Measurements from ENCODE around the gene CNDP1. TPM values are rescaled to one million over a fixed set of nuclear protein-coding genes. Genes with fewer than 3 reads are reported as not detected.

CNDP1 gene
- polyA plus RNA-seq, 4 donors: 0.13 to 11.9 (median 6.5) TPM

DNA sequence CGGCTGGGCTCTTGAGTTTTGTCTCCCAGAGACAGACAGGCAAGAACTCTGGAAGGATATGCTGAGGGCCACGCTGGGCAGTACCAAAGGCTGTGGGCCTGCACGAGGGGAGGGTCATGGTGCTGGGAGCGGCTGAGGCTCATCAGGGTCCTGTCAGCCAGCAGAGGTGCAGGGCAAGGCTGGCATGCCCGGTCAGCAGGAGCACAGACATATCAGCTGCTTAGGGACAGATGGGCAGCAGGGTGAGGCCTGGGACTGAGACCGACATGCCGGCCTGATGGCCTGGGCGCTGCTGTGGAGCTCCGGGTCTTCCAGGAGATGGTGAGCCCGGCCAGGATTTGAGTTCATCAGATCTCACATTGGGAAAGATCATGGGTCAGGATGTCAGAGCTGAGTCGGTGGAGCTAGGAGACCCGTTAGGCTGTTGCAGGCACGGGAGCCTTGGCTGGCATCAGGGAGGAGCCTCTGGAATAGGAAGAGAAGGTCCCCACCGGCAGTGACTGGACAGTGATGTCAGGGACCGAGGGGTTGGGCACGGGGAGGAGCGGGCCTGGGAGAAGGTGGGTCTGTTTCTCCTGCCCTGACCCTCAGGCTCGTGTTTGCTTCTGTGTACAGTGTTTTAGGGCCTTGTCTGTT is 19.3 kb upstream of the CNDP1 start:
- Histone ChIP-seq H3K4me3 (ENCODE audit: low read depth in 1 of 3, low read length in 3 of 3) (no peak overlapping the region), H3K36me3 (ENCODE audit: control insufficient read depth in 3 of 3, insufficient read depth in 2 of 3, low read depth in 1 of 3, low read length in 3 of 3) (peaks cover 39 to 93% (median 54%) of the 10 kb centered on the region in 3 donors), H3K4me1 (ENCODE audit: control insufficient read depth in 3 of 3, insufficient read depth in 2 of 3, low read depth in 1 of 3, low read length in 2 of 3) (peaks cover 0 to 14% (median 8%) of the 10 kb centered on the region in 3 donors), H3K27ac (ENCODE audit: low read depth in 1 of 3, low read length in 2 of 3) (peak overlapping the region in 1 of 3 donors; percentile 6), H3K9me3 (ENCODE audit: control insufficient read depth in 2 of 2, insufficient read depth in 1 of 2, low read depth in 1 of 2, low read length in 1 of 2) (peaks cover 0 to under 1% of the 10 kb centered on the region in 2 donors), H3K27me3 (ENCODE audit: control insufficient read depth in 3 of 3, insufficient read depth in 3 of 3, low read length in 3 of 3) (no peaks in the 10 kb centered on the region)
- WGBS, 3 donors: 82 to 92% (median 84%) methylated on average over 18 of the region's 18 CpGs
- no peak for FAIRE-seq
- DNase-seq: no peak

DNA sequence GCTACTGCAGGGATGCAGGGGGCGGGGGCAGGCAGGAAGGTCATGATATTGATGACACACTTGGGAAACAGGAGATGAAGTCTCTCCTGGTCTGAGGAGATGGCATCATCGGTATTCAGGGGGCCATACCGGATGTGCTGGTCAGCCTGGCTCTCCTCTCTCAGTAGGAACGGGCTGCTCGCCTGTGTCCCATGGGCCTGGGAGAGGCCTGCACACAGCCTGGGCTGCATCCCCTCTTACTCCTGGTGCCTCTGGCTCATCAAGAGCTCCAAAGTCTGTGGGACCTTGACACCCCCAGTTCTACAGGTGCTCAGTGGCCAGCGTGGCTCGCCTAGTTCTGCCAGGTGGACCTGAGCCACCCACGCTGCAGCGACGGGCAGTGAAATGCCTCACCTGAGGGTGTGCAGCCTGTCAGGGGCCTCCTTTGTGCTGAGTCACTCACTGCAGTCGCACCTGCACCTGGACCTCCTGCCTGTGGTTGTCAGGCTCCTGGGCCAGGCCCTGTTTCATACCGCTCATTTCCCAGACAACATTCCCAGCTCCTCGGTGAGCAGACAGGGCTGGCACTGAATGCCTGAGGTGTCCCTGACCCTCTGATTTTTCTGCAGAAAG is 18.6 kb upstream of the CNDP1 start:
- FAIRE-seq (no peak), DNase-seq (peak in 1 of 2 donors; percentile 52)
- Histone ChIP-seq H3K4me3 (ENCODE audit: low read depth in 1 of 3, low read length in 3 of 3) (no peak overlapping the region), H3K27me3 (ENCODE audit: control insufficient read depth in 3 of 3, insufficient read depth in 3 of 3, low read length in 3 of 3) (no peaks in the 10 kb centered on the region), H3K4me1 (ENCODE audit: control insufficient read depth in 3 of 3, insufficient read depth in 2 of 3, low read depth in 1 of 3, low read length in 2 of 3) (peaks cover 0 to 13% (median 7%) of the 10 kb centered on the region in 3 donors), H3K36me3 (ENCODE audit: control insufficient read depth in 3 of 3, insufficient read depth in 2 of 3, low read depth in 1 of 3, low read length in 3 of 3) (peaks cover 35 to 93% (median 49%) of the 10 kb centered on the region in 3 donors), H3K9me3 (ENCODE audit: control insufficient read depth in 2 of 2, insufficient read depth in 1 of 2, low read depth in 1 of 2, low read length in 1 of 2) (peaks cover 0 to 4% of the 10 kb centered on the region in 2 donors), H3K27ac (ENCODE audit: low read depth in 1 of 3, low read length in 2 of 3) (peak overlapping the region in 1 of 3 donors; percentile 6)
- 48 to 80% (median 59%) methylated on average over 13 of the region's 13 CpGs for WGBS, 3 donors

DNA sequence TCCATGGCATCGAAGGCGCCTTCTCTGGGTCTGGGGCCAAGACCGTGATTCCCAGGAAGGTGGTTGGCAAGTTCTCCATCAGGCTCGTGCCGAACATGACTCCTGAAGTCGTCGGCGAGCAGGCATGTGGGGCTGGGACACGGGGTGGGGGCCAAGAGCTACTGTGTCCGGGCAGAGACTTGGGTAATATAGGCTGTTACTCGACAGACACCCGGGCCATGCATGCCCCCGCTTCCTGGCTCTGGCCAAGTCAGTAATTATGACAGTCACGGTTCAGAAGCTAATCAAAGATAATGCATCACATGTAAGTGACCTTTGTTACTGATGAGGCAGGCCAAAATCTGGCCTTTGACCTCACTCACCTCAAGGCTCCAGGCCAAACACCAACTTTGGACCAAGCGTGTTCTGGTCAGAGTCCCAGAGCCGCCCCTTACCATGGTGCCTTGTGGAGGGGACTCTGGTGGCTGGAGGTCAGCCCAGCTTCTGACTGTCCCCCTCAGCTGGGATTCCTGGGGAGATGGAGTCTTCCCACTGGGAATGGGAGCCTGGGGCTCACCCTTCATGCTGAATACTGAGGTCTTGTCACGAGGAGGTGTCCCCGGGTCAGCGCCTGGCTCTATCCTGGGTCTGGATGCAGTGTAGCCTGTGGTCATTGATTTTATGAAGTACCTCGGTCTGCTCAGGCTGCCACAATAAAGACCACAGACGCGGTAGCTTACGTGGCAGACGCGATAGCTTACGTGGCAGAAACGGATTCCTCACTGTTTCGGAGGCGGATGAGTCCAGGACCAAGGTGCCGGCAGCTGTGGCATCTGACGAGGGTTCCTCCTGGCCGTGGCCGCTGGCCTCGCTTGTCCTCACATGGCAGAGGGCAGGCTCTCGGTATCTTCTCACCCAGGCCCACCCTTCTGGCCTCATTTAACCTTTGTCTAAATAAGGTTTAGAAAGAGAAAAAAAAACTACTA is 17.7 kb upstream of the CNDP1 start:
- no peak overlapping the region for H3K4me3 ChIP-seq (ENCODE audit: low read depth in 1 of 3, low read length in 3 of 3)
- H3K9me3 ChIP-seq (ENCODE audit: control insufficient read depth in 2 of 2, insufficient read depth in 1 of 2, low read depth in 1 of 2, low read length in 1 of 2): peaks cover 0 to 4% of the 10 kb centered on the region in 2 donors
- FAIRE-seq (no peak), DNase-seq (no peak)
- H3K4me1 ChIP-seq (ENCODE audit: control insufficient read depth in 3 of 3, insufficient read depth in 2 of 3, low read depth in 1 of 3, low read length in 2 of 3): peaks cover 0 to 13% (median 7%) of the 10 kb centered on the region in 3 donors
- no peaks in the 10 kb centered on the region for H3K27me3 ChIP-seq (ENCODE audit: control insufficient read depth in 3 of 3, insufficient read depth in 3 of 3, low read length in 3 of 3)
- H3K36me3 ChIP-seq (ENCODE audit: control insufficient read depth in 3 of 3, insufficient read depth in 2 of 3, low read depth in 1 of 3, low read length in 3 of 3): peaks cover 31 to 93% (median 45%) of the 10 kb centered on the region in 3 donors
- peak overlapping the region in 2 of 3 donors; percentile 29 to 69 for H3K27ac ChIP-seq (ENCODE audit: low read depth in 1 of 3, low read length in 2 of 3)
- 81 to 91% (median 86%) methylated on average over 35 of the region's 35 CpGs for WGBS, 3 donors

DNA sequence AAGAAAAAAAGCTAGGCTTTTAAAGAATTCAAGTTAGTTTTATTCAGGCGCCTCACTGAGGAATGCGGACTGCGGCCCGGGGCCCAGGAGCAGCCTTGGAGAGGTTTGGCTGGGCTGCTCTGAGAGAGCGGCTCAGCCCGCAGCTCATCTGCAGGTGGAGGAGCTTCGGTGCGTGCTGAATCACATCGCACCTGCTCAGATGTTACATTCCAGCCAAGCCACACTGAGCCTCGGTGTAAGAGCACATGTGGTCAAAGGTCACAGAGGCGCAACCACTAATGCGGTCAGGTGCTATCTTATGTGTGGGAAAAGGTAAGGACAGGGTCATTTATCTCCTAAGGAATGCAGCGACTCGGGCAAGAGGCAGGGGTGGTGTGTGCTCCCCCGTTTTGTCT is 17.1 kb upstream of the CNDP1 start:
- Histone ChIP-seq H3K4me3 (ENCODE audit: low read depth in 1 of 3, low read length in 3 of 3) (no peak overlapping the region), H3K27me3 (ENCODE audit: control insufficient read depth in 3 of 3, insufficient read depth in 3 of 3, low read length in 3 of 3) (no peaks in the 10 kb centered on the region), H3K4me1 (ENCODE audit: control insufficient read depth in 3 of 3, insufficient read depth in 2 of 3, low read depth in 1 of 3, low read length in 2 of 3) (peaks cover 0 to 13% (median 7%) of the 10 kb centered on the region in 3 donors), H3K36me3 (ENCODE audit: control insufficient read depth in 3 of 3, insufficient read depth in 2 of 3, low read depth in 1 of 3, low read length in 3 of 3) (peaks cover 26 to 92% (median 40%) of the 10 kb centered on the region in 3 donors), H3K9me3 (ENCODE audit: control insufficient read depth in 2 of 2, insufficient read depth in 1 of 2, low read depth in 1 of 2, low read length in 1 of 2) (peaks cover 0 to 4% of the 10 kb centered on the region in 2 donors), H3K27ac (ENCODE audit: low read depth in 1 of 3, low read length in 2 of 3) (peak overlapping the region in 2 of 3 donors; percentile 55 to 69)
- peak; percentile 79 to 92 for DNase-seq
- no peak for FAIRE-seq
- WGBS, 3 donors: 22 to 68% (median 42%) methylated on average over 15 of the region's 15 CpGs

DNA sequence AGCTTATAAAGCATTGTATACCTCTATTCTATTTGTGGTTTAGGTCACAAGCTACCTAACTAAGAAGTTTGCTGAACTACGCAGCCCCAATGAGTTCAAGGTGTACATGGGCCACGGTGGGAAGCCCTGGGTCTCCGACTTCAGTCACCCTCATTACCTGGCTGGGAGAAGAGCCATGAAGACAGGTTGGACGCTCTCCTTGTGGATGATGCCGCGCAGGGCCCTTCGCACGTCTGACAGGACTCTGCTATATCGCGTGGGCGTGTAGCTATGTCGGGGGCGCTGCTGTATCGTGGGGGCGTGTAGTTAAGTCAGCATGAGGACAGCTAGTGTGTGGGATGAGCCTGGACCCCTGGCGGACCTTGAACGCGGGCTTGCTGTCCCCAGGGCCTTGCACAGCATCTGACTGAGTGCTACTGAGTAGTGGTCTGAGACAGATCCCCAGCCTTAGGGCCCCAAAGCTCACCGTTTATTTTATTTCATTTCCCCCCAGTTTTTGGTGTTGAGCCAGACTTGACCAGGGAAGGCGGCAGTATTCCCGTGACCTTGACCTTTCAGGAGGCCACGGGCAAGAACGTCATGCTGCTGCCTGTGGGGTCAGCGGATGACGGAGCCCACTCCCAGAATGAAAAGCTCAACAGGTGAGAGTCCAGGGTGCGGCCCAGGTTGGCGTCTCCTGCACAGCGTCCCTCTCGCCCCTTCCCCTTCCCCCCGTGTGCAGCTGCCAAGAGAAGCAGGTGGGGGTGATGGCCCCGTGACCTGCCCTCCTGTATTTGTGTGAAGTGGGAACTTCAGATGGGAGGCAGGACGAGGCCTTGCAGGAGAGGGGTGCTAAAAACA is 15.6 kb upstream of the CNDP1 start:
- DNase-seq: no peak
- 82 to 86% (median 83%) methylated on average over 31 to 32 of the region's 32 CpGs for whole genome bisulfite sequencing, 3 donors

DNA sequence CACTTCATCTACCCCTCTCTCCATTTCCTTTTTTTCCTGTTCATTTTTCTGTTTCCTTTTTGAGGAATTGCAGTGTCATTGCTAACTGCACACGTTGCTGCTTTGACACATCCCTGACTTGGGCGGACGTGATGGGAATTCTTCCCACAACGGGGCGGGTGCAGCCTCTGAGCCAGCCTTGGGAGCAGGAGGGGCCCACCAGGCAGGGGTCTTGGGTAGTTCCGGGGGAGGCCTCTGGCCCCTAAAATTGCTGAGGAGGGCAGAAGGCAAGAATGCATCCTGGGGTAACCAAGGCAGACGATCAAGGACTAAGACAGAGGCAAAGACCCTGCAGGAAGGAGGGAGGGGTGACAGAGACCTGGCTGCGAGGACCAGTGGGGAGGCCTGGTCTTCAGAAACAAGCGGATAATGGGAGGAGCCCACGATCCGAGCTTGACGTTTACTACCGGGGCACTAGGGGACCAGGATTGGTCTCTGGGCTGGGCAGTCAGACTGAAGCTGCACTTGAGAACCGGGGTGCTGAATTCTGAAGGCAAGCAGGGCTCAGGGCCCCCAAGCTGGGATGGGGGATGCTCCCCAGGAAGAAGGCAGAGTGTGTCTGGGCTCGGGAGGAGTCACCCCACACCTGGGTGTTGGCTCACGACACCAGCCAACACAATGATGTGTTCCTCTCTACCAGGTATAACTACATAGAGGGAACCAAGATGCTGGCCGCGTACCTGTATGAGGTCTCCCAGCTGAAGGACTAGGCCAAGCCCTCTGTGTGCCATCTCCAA is 14.8 kb upstream of the CNDP1 start:
- H3K27me3 ChIP-seq (ENCODE audit: control insufficient read depth in 3 of 3, insufficient read depth in 3 of 3, low read length in 3 of 3): no peaks in the 10 kb centered on the region
- FAIRE-seq: no peak
- H3K27ac ChIP-seq (ENCODE audit: low read depth in 1 of 3, low read length in 2 of 3): peak overlapping the region in 1 of 3 donors; percentile 15
- peaks cover 0 to 4% of the 10 kb centered on the region in 2 donors for H3K9me3 ChIP-seq (ENCODE audit: control insufficient read depth in 2 of 2, insufficient read depth in 1 of 2, low read depth in 1 of 2, low read length in 1 of 2)
- H3K4me3 ChIP-seq (ENCODE audit: low read depth in 1 of 3, low read length in 3 of 3): no peak overlapping the region
- DNase-seq: no peak
- WGBS, 3 donors: 92 to 95% (median 94%) methylated on average over 18 of the region's 18 CpGs
- H3K4me1 ChIP-seq (ENCODE audit: control insufficient read depth in 3 of 3, insufficient read depth in 2 of 3, low read depth in 1 of 3, low read length in 2 of 3): peaks cover 3 to 17% (median 9%) of the 10 kb centered on the region in 3 donors
- peaks cover 26 to 85% (median 31%) of the 10 kb centered on the region in 3 donors for H3K36me3 ChIP-seq (ENCODE audit: control insufficient read depth in 3 of 3, insufficient read depth in 2 of 3, low read depth in 1 of 3, low read length in 3 of 3)

More for the DNA sequence above, 15.6 kb upstream of the CNDP1 start:
- no peak for FAIRE-seq
- H3K27ac ChIP-seq (ENCODE audit: low read depth in 1 of 3, low read length in 2 of 3): no peak overlapping the region
- peaks cover 26 to 85% (median 34%) of the 10 kb centered on the region in 3 donors for H3K36me3 ChIP-seq (ENCODE audit: control insufficient read depth in 3 of 3, insufficient read depth in 2 of 3, low read depth in 1 of 3, low read length in 3 of 3)
- no peaks in the 10 kb centered on the region for H3K27me3 ChIP-seq (ENCODE audit: control insufficient read depth in 3 of 3, insufficient read depth in 3 of 3, low read length in 3 of 3)
- H3K4me1 ChIP-seq (ENCODE audit: control insufficient read depth in 3 of 3, insufficient read depth in 2 of 3, low read depth in 1 of 3, low read length in 2 of 3): peaks cover 0 to 13% (median 7%) of the 10 kb centered on the region in 3 donors
- H3K9me3 ChIP-seq (ENCODE audit: control insufficient read depth in 2 of 2, insufficient read depth in 1 of 2, low read depth in 1 of 2, low read length in 1 of 2): peaks cover 0 to 4% of the 10 kb centered on the region in 2 donors
- H3K4me3 ChIP-seq (ENCODE audit: low read depth in 1 of 3, low read length in 3 of 3): no peak overlapping the region

DNA sequence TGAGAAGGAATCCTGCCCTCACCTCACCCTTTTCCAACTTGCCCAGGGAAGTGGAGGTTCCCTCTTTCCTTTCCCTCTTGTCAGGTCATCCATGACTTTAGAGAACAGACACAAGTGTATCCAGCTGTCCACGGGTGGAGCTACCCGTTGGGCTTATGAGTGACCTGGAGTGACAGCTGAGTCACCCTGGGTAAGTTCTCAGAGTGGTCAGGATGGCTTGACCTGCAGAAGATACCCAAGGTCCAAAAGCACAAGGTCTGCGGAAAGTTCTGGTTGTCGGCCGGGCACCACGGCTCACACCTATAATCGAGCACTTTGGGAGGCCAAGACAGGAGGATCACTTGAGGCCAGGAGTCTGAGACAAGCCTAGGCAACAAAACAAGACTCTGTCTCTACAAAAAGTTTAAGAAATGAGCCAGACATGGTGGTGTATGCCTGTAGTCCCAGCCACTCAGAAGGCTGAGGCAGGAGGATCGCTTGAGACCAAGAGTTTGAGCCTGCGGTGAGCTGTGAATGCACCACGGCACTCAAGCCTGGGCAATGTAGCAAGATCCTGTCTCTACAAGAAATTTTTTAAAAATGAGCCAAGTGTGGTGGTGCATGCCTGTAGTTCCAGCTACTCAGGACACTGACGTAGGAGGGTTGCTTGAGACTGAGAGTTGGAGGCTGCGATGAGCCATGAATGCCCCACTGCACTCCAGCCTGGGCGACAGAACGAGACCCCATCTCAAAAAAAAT is 14.0 kb upstream of the CNDP1 start:
- Histone ChIP-seq H3K27me3 (ENCODE audit: control insufficient read depth in 3 of 3, insufficient read depth in 3 of 3, low read length in 3 of 3) (no peaks in the 10 kb centered on the region), H3K9me3 (ENCODE audit: control insufficient read depth in 2 of 2, insufficient read depth in 1 of 2, low read depth in 1 of 2, low read length in 1 of 2) (peaks cover 0 to 4% of the 10 kb centered on the region in 2 donors), H3K4me1 (ENCODE audit: control insufficient read depth in 3 of 3, insufficient read depth in 2 of 3, low read depth in 1 of 3, low read length in 2 of 3) (peaks cover 3 to 20% (median 9%) of the 10 kb centered on the region in 3 donors), H3K27ac (ENCODE audit: low read depth in 1 of 3, low read length in 2 of 3) (peak overlapping the region in 1 of 3 donors; percentile 15), H3K4me3 (ENCODE audit: low read depth in 1 of 3, low read length in 3 of 3) (no peak overlapping the region), H3K36me3 (ENCODE audit: control insufficient read depth in 3 of 3, insufficient read depth in 2 of 3, low read depth in 1 of 3, low read length in 3 of 3) (peaks cover 26 to 78% (median 29%) of the 10 kb centered on the region in 3 donors)
- no peak for FAIRE-seq
- DNase-seq: no peak
- WGBS, 3 donors: 85 to 88% (median 88%) methylated on average over 14 of the region's 14 CpGs

All from small intestine (tissue), 7 donors.